DMS79 treated with DMSO at 0.1 percent for 48 hours (cell line): Measurements from ENCODE around the gene ZBTB17.
"Not testable (repeated sequence)": the region's sequence is repeated elsewhere in the genome, so short reads cannot be mapped to it uniquely, and the experiment has no call there.

Experiments used
- DNase-seq: peaks from one replicate; lab custom pipeline; 2025; lab: John Stamatoyannopoulos, UW

Gene ZBTB17

GRCh38 chr1:15975805-15976680, at the start of gene ZBTB17:
ZBTB17 (minus strand) TSS chr1:15976101; CDS start chr1:15948495, 27,606 bp downstream.
- DNase-seq = peak; percentile 89

GRCh38 chr1:16023050-16023653, 47.3 kb upstream of the ZBTB17 start:
- no peak for DNase-seq

GRCh38 chr1:16022393-16022792, 46.5 kb upstream of the ZBTB17 start:
- no peak for DNase-seq

GRCh38 chr1:16021681-16022080, 45.8 kb upstream of the ZBTB17 start, which contains the start of gene CLCNKA:
CLCNKA (plus strand) TSS chr1:16022036; CDS start chr1:16022620, 584 bp downstream.
- peak; percentile 87 for DNase-seq

- not testable (repeated sequence) for DNase-seq
Measured at GRCh38 chr1:16020878-16021277, 45.0 kb upstream of the ZBTB17 start.

GRCh38 chr1:16020325-16020724, 44.4 kb upstream of the ZBTB17 start:
- DNase-seq = no peak

- DNase-seq = no peak
Measured at GRCh38 chr1:16019644-16020277, 43.9 kb upstream of the ZBTB17 start.

GRCh38 chr1:16018749-16019643, 43.1 kb upstream of the ZBTB17 start:
- peak; percentile 79 for DNase-seq

GRCh38 chr1:16018308-16018707, 42.4 kb upstream of the ZBTB17 start:
- no peak for DNase-seq

GRCh38 chr1:16017461-16018303, 41.8 kb upstream of the ZBTB17 start, which contains the start of gene HSPB7:
HSPB7 (minus strand) TSS chr1:16018043; CDS start chr1:16017963, 80 bp downstream.
- no peak for DNase-seq

- no peak for DNase-seq
Measured at GRCh38 chr1:16017076-16017460, 41.2 kb upstream of the ZBTB17 start.

- no peak for DNase-seq
Measured at GRCh38 chr1:16015960-16016901, 40.3 kb upstream of the ZBTB17 start.

- no peak for DNase-seq
Measured at GRCh38 chr1:16015491-16015890, 39.6 kb upstream of the ZBTB17 start.

GRCh38 chr1:16014509-16015482, 38.9 kb upstream of the ZBTB17 start:
- DNase-seq = no peak

- DNase-seq = no peak
Measured at GRCh38 chr1:16013908-16014258, 38.0 kb upstream of the ZBTB17 start.

- DNase-seq = peak; percentile 34
Measured at GRCh38 chr1:16013220-16013907, 37.5 kb upstream of the ZBTB17 start.

GRCh38 chr1:16012590-16013219, 36.8 kb upstream of the ZBTB17 start:
- DNase-seq = peak; percentile 42
